ENCODE measurements around the gene LRP1-AS. TPM values are rescaled to one million over a fixed set of nuclear protein-coding genes. Genes with fewer than 3 reads are reported as not detected.

Gene LRP1-AS
- polyA plus RNA-seq, 2 of the 4 experiments (the other 2 are of a cell fraction), result not detected

DNA sequence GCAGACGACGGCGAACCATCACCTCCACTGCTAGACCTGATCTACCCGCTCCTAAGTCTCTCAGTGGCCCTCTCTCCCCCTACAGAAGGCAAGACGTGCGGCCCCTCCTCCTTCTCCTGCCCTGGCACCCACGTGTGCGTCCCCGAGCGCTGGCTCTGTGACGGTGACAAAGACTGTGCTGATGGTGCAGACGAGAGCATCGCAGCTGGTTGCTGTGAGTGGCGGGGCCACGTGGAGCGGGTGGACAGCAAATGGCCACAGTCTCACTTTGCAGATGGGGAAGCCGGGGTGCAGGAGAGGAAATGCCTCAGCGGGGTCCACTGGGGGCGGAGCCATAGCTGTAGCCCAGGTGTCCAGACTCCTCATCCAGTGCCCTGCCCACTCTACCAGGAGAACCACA lies 47.8 kb upstream of the LRP1-AS start:
- no peak for FAIRE-seq
- POLR2A ChIA-PET, result interaction anchor here (0.6 kb wide), 1 partner anchor 21 kb away, joined by 3 read pairs; no protein-coding TSS in a partner anchor
- WGBS (ENCODE audit: missing lambda C conversion rate), result 86% methylated on average over 17 of the region's 19 CpGs
- Histone ChIP-seq H3K4me2 (no peak overlapping the region), H3K9me3 (no peaks in the 10 kb centered on the region), H3K4me1 (no peaks in the 10 kb centered on the region), H3K27ac (no peak overlapping the region), H3K4me3 (no peak overlapping the region)
- CTCF ChIA-PET, result interaction anchor here (0.6 to 20.5 kb wide), 7 partner anchors 18 to 438 kb away, joined by 3 to 383 read pairs (median 4); no protein-coding TSS in a partner anchor
- DNase-seq (ENCODE audit: low read depth in 1 of 2, low spot score in 1 of 2), result no peak
- ATAC-seq, result no peak
- TF ChIP-seq, protein P1, sequence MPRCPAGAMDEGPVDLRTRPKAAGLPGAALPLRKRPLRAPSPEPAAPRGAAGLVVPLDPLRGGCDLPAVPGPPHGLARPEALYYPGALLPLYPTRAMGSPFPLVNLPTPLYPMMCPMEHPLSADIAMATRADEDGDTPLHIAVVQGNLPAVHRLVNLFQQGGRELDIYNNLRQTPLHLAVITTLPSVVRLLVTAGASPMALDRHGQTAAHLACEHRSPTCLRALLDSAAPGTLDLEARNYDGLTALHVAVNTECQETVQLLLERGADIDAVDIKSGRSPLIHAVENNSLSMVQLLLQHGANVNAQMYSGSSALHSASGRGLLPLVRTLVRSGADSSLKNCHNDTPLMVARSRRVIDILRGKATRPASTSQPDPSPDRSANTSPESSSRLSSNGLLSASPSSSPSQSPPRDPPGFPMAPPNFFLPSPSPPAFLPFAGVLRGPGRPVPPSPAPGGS (IDR thresholded peaks at IDR 0.05), result no peak
- no peak for TF ChIP-seq ZC3H11A (IDR thresholded peaks at IDR 0.05)

DNA sequence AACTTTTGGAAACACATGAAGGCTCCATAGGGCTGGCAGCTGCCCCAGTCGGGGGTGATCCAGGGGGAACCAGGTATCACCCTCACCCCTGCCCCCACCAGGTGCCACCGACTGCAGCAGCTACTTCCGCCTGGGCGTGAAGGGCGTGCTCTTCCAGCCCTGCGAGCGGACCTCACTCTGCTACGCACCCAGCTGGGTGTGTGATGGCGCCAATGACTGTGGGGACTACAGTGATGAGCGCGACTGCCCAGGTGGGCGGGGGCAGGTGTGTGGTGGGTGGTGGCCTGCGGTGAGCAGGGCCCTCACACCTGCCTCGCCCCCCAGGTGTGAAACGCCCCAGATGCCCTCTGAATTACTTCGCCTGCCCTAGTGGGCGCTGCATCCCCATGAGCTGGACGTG lies 46.8 kb upstream of the LRP1-AS start:
- WGBS (ENCODE audit: missing lambda C conversion rate), result 86% methylated on average over 18 of the region's 18 CpGs
- TF ChIP-seq GATA3 (IDR thresholded peaks at IDR 0.05; ENCODE audit: borderline replicate concordance) (no peak), CHD4 (IDR thresholded peaks at IDR 0.05; ENCODE audit: borderline replicate concordance) (no peak)
- no peak overlapping the region for H3K4me3 ChIP-seq
- no peak overlapping the region for H3K27ac ChIP-seq
- ChIA-PET POLR2A (no interaction called here), CTCF (interaction anchor here (0.5 to 20.5 kb wide), 7 partner anchors 18 to 125 kb away, joined by 3 to 383 read pairs (median 4); no protein-coding TSS in a partner anchor)
- no peaks in the 10 kb centered on the region for H3K4me1 ChIP-seq
- H3K4me2 ChIP-seq, result no peak overlapping the region
- FAIRE-seq (no peak), DNase-seq (ENCODE audit: low read depth in 1 of 2, low spot score in 1 of 2) (no peak), ATAC-seq (no peak)
- no peaks in the 10 kb centered on the region for H3K9me3 ChIP-seq

DNA sequence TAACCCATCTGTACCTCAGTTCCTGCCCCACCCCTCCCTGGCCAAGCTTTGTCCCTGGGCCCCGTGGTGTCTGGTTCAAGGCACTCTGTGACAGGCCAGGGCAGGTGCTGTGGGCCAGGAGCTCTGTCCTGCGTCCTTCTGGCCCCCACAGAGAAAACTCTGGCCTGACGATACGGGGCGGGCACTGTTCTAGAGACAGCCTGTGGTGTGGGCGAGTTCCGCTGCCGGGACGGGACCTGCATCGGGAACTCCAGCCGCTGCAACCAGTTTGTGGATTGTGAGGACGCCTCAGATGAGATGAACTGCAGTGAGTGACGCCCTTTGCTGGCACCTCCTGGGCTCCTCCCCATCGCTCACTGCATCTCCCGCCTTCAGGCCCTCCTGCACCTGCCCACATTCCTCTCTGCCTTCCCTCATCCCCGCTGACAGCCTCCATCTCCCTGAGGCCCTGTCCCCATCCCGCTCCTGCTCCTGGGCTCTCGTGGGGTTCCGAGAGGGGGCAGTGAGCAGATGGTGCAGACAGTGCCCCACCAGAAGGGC lies 46.4 kb upstream of the LRP1-AS start:
- POLR2A ChIA-PET, result no interaction called here
- Histone ChIP-seq H3K4me3 (no peak overlapping the region), H3K27ac (no peak overlapping the region), H3K4me1 (no peaks in the 10 kb centered on the region), H3K4me2 (no peak overlapping the region), H3K9me3 (no peaks in the 10 kb centered on the region)
- ATAC-seq, result no peak
- DNase-seq (ENCODE audit: low read depth in 1 of 2, low spot score in 1 of 2), result no peak
- TF ChIP-seq FOSL2 (IDR thresholded peaks at IDR 0.05), result no peak
- no peak for TF ChIP-seq FOSL2 (CRISPR knock-in tag; IDR thresholded peaks at IDR 0.05)
- no peak for TF ChIP-seq TP53 (CRISPR knock-in tag; IDR thresholded peaks at IDR 0.05)
- TF ChIP-seq, protein P2, sequence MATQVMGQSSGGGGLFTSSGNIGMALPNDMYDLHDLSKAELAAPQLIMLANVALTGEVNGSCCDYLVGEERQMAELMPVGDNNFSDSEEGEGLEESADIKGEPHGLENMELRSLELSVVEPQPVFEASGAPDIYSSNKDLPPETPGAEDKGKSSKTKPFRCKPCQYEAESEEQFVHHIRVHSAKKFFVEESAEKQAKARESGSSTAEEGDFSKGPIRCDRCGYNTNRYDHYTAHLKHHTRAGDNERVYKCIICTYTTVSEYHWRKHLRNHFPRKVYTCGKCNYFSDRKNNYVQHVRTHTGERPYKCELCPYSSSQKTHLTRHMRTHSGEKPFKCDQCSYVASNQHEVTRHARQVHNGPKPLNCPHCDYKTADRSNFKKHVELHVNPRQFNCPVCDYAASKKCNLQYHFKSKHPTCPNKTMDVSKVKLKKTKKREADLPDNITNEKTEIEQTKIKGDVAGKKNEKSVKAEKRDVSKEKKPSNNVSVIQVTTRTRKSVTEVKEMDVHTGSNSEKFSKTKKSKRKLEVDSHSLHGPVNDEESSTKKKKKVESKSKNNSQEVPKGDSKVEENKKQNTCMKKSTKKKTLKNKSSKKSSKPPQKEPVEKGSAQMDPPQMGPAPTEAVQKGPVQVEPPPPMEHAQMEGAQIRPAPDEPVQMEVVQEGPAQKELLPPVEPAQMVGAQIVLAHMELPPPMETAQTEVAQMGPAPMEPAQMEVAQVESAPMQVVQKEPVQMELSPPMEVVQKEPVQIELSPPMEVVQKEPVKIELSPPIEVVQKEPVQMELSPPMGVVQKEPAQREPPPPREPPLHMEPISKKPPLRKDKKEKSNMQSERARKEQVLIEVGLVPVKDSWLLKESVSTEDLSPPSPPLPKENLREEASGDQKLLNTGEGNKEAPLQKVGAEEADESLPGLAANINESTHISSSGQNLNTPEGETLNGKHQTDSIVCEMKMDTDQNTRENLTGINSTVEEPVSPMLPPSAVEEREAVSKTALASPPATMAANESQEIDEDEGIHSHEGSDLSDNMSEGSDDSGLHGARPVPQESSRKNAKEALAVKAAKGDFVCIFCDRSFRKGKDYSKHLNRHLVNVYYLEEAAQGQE (IDR thresholded peaks at IDR 0.05), result no peak
- TF ChIP-seq NPAS2 (CRISPR knock-in tag; IDR thresholded peaks at IDR 0.05; ENCODE audit: borderline replicate concordance), result no peak
- no peak for FAIRE-seq
- 88% methylated on average over 19 of the region's 19 CpGs for WGBS (ENCODE audit: missing lambda C conversion rate)
- CTCF ChIA-PET, result interaction anchor here (0.5 to 20.5 kb wide), 4 partner anchors 18 to 121 kb away, joined by 3 to 383 read pairs (median 26); no protein-coding TSS in a partner anchor

DNA sequence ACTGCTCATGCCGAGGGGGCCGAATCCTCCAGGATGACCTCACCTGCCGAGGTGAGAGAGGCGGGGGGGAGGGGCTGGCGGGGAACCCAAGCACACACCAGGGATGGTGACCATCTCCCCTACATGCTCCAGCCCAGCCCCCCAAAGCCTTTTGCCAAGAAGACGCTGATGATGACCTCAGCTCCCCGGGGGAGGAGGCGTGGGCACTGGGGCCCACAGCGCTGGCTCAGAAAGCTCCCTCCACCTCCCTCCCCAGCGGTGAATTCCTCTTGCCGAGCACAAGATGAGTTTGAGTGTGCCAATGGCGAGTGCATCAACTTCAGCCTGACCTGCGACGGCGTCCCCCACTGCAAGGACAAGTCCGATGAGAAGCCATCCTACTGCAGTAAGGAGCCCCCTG lies 45.5 kb upstream of the LRP1-AS start:
- WGBS (ENCODE audit: missing lambda C conversion rate), result 83% methylated on average over 15 of the region's 16 CpGs
- ChIA-PET CTCF (interaction anchor here (1.0 to 20.5 kb wide), 6 partner anchors 17 to 81 kb away, joined by 3 to 383 read pairs (median 5); no protein-coding TSS in a partner anchor), POLR2A (no interaction called here)
- Histone ChIP-seq H3K4me1 (no peaks in the 10 kb centered on the region), H3K27ac (no peak overlapping the region), H3K9me3 (no peaks in the 10 kb centered on the region), H3K4me3 (no peak overlapping the region), H3K4me2 (no peak overlapping the region)
- FAIRE-seq (no peak), ATAC-seq (no peak), DNase-seq (ENCODE audit: low read depth in 1 of 2, low spot score in 1 of 2) (no peak)
- TF ChIP-seq TP53 (CRISPR knock-in tag; IDR thresholded peaks at IDR 0.05) (no peak), PHF8 (IDR thresholded peaks at IDR 0.05; ENCODE audit: borderline replicate concordance, low read depth) (no peak), NFE2L2 (conservative IDR thresholded peaks at IDR 0.05; ENCODE audit: low read length) (no peak), ESRRA (IDR thresholded peaks at IDR 0.05; ENCODE audit: borderline replicate concordance, low read length) (no peak), NR3C1 (IDR thresholded peaks at IDR 0.05) (no peak), CBX2 (IDR thresholded peaks at IDR 0.05; ENCODE audit: borderline replicate concordance, low read depth) (no peak), JUNB (IDR thresholded peaks at IDR 0.05) (no peak), RNF2 (IDR thresholded peaks at IDR 0.05; ENCODE audit: borderline replicate concordance, low read depth) (no peak), HEYL (CRISPR knock-in tag; IDR thresholded peaks at IDR 0.05) (no peak), EHF (CRISPR knock-in tag; IDR thresholded peaks at IDR 0.05) (no peak), RFX5 (IDR thresholded peaks at IDR 0.05) (no peak)
- TF ChIP-seq, protein P3, sequence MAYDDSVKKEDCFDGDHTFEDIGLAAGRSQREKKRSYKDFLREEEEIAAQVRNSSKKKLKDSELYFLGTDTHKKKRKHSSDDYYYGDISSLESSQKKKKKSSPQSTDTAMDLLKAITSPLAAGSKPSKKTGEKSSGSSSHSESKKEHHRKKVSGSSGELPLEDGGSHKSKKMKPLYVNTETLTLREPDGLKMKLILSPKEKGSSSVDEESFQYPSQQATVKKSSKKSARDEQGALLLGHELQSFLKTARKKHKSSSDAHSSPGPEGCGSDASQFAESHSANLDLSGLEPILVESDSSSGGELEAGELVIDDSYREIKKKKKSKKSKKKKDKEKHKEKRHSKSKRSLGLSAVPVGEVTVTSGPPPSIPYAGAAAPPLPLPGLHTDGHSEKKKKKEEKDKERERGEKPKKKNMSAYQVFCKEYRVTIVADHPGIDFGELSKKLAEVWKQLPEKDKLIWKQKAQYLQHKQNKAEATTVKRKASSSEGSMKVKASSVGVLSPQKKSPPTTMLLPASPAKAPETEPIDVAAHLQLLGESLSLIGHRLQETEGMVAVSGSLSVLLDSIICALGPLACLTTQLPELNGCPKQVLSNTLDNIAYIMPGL (CRISPR knock-in tag; IDR thresholded peaks at IDR 0.05; ENCODE audit: borderline replicate concordance), result no peak
- TF ChIP-seq, protein P4, sequence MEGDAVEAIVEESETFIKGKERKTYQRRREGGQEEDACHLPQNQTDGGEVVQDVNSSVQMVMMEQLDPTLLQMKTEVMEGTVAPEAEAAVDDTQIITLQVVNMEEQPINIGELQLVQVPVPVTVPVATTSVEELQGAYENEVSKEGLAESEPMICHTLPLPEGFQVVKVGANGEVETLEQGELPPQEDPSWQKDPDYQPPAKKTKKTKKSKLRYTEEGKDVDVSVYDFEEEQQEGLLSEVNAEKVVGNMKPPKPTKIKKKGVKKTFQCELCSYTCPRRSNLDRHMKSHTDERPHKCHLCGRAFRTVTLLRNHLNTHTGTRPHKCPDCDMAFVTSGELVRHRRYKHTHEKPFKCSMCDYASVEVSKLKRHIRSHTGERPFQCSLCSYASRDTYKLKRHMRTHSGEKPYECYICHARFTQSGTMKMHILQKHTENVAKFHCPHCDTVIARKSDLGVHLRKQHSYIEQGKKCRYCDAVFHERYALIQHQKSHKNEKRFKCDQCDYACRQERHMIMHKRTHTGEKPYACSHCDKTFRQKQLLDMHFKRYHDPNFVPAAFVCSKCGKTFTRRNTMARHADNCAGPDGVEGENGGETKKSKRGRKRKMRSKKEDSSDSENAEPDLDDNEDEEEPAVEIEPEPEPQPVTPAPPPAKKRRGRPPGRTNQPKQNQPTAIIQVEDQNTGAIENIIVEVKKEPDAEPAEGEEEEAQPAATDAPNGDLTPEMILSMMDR (IDR thresholded peaks at IDR 0.05), result no peak
